Measurements from ENCODE around the gene SPATA2.

DNA sequence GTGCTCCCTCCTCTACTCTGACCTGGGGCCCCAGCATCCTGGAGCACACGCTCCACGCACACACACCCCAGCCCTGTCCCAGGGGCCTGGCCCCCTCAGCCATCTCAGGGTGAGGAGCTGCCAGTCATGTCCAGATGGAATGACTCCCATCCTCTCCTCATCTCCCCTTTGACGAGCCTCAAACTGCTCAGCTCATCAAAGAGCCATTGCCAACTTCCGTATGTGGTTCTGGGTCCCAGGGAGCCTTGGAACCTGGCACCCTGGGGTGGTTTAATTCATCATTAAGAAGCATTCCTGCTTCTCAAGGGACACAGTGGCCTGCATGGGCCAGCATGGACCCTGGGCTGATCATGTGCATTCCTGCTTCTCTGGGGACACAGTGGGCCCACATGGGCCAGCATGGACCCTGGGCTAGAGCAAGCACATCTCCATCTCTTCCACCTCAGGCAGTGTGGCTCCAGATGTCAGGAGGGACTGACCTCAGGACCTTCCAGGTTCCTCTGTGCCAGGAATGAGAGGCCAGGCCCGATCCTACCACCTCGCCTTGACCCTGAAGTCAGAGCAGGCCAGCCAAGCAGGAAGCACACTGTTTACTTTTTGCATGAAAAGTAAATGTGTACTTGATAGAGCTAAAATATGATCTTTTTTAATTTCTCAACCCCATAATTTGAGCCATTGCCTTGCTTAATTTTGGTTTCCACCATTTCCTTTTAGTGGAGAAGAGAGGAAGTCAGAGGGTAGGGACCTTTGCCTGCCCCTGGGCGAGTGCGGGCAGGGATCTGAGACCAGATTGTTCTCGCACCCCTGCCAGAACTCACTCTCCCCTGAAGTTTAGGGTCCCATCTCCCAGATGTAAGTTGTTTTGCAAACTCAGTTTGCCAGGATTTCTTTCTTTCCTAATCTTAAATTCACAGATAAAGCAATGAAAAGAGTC lies 26.1 kb downstream of the SPATA2 start:
- no peak for TF ChIP-seq POLR2A (IDR thresholded peaks at IDR 0.05)
- TF ChIP-seq, protein P1, sequence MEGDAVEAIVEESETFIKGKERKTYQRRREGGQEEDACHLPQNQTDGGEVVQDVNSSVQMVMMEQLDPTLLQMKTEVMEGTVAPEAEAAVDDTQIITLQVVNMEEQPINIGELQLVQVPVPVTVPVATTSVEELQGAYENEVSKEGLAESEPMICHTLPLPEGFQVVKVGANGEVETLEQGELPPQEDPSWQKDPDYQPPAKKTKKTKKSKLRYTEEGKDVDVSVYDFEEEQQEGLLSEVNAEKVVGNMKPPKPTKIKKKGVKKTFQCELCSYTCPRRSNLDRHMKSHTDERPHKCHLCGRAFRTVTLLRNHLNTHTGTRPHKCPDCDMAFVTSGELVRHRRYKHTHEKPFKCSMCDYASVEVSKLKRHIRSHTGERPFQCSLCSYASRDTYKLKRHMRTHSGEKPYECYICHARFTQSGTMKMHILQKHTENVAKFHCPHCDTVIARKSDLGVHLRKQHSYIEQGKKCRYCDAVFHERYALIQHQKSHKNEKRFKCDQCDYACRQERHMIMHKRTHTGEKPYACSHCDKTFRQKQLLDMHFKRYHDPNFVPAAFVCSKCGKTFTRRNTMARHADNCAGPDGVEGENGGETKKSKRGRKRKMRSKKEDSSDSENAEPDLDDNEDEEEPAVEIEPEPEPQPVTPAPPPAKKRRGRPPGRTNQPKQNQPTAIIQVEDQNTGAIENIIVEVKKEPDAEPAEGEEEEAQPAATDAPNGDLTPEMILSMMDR (IDR thresholded peaks at IDR 0.05): no peak

Data from esophagus squamous epithelium (tissue), 4 donors.